Erythroblast (primary cell): ENCODE measurements around the gene DCAF8.

Experiments
- GATA1 ChIP-seq: IDR thresholded peaks from 2 replicates; pipeline ENCODE4 v1.6.1; 2011; ENCODE audit warnings: low read depth, mild to moderate bottlenecking, control low read depth, low read length, moderate library complexity
- POLR2A ChIP-seq: IDR thresholded peaks from 2 replicates; pipeline ENCODE4 v1.6.1; 2011; ENCODE audit warnings: mild to moderate bottlenecking, low read length

GRCh38 chr1:160243767-160244166, 18.6 kb downstream of the DCAF8 start:
- TF ChIP-seq POLR2A (no peak), GATA1 (no peak)
